Erythroblast (primary cell): Measurements from ENCODE around the gene CPNE5.

ENCODE experiments used
- GATA1 ChIP-seq: IDR thresholded peaks from 2 replicates; pipeline ENCODE4 v1.6.1; 2011; ENCODE audit warnings: low read depth, mild to moderate bottlenecking, control low read depth, low read length, moderate library complexity
- POLR2A ChIP-seq: IDR thresholded peaks from 2 replicates; pipeline ENCODE4 v1.6.1; 2011; ENCODE audit warnings: mild to moderate bottlenecking, low read length

GRCh38 chr6:36765190-36765589 lies 74.1 kb downstream of the CPNE5 start:
- TF ChIP-seq POLR2A, result no peak
- no peak for TF ChIP-seq GATA1
